CD4-positive, alpha-beta T cell treated with Interleukin-1 beta for 1 hour (primary cell): ENCODE results near the gene ITGB6.
A peak's percentile ranks its signal among the peaks of the same experiment; 100 is the strongest.

Source experiments
- DNase-seq, 2 donors: peaks; one replicate each; pipeline ENCODE4 v3.0.0-alpha.2; 2020 to 2022

Gene ITGB6

DNA sequence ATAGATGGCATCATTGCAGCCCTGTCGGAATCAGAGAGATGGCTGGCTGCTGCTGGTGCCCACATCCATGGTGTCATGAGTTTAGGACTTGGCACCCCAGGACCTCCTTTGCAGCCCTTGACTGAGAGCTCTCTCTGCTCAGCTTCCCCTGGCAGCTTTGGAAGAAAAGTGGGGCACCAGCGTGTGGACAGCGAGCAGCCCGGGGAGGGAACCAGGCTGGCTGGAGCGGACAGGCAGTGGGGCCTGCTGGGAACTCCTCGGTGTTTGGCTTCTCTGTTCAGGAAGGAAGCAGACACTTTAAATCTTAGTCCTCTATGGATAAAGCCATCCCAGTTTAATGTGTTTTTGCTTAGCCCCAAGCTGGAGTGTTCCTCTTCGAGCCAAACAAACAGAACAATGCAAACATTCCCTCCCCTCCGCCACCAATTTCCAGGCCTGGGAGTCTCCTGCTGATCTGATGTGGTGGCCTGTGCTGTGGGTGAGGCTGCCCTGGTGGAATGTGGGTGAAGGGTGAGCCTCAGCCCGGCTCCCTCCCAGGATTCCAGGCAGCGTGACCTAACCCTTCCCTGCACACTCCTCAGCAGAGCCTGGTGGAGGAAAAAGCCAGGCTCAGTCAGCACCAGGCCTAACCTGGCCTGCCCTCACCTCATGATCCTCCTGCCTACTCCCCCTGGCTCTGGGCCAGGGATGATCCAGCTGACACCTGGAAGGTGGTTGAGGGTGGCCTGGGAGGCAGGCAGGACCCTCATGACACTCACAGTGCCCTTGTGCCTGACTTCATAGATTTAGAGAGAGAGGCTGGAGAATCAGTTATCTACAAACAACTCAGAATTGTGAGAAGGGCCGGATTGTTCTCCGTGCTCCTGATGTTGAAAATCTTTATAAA, 21.6 kb upstream of the ITGB6 start:
- no peak for DNase-seq

DNA sequence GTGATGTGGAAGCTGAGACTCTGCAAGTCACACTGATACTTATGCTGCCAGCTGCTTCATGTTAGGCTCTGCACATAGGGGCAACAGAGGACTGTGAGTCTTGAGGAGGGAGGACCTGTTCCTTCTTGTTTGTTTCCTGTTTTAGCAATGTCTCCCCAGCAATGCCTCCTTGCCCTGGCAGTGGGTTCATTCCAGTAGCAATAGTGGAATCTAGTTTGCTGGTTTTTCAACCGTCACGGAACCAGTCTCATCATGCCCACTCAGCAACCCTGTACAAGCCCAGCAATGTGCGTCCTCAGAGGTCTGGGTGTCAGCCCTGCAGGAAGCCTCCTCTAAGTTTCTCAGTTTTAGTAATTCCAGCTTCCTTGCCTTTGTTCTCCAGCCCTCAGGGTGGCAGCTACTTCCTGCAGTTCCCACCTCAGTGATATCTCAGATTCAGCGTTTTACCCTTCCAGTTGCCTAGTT, 20.5 kb upstream of the ITGB6 start:
- no peak for DNase-seq

DNA sequence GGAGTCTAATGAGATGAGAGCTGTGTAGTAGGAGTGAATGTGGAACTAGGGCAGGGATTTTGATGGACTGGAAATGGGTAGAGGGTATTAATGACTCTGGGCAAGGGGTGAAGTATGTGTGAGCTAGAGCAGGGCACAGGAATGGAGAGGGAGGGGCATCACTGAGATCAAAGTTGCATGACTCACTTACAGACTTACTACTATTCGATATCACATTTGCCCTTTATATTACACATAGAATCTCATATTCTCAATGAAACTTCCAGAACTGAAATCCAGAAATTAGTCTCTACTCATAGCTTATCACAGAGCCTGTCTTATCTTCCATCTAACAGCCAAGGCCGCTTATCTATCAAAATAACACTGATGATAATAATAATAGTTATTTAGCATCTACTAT, 20.0 kb upstream of the ITGB6 start:
- no peak for DNase-seq

DNA sequence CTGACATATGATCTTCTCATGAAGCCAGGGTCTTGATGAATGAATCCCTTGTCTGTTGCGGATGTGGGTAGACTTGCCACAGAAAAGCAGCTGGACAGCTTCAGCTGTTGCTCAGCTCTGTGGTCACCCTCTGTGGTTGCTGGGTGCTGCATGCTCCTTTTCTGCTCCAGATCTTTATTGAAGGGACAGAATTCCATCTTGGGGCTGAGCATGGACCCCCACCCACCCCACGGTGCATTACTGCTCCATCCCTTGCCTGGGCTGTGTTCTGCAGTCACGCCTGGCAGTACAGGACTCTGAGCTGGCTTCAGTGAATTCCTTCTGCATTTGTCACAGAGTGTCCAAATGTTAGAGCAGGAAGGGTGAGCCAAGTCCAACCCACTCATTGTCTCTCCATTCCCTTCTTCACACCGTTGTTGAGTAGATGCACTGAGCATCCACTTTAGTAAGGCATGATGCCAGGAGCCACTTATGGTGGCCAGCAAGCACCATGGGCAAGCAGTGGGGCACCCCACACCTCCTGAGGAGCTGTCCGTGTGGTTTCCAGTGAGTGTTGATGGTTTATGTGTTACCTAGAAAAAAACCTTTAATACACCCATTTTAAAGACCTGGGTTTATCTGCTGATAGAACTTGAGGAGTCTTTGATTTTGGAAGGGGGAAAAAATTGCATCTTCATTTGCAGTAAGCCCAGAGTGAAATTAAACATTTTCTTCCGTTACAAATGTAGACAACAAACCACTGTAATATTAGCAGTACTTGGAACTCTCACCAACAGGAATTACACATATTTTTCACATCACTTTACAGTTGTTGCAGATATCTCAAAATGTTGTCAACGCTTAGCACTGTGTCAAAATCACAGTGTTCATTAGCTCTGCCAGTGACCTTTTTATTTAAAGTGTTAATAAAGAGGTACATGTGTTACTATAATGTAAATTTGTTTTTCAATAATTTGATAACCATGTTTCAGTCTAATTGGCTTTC, 14.7 kb upstream of the ITGB6 start:
- peak in 1 of 2 donors; percentile 2 for DNase-seq

DNA sequence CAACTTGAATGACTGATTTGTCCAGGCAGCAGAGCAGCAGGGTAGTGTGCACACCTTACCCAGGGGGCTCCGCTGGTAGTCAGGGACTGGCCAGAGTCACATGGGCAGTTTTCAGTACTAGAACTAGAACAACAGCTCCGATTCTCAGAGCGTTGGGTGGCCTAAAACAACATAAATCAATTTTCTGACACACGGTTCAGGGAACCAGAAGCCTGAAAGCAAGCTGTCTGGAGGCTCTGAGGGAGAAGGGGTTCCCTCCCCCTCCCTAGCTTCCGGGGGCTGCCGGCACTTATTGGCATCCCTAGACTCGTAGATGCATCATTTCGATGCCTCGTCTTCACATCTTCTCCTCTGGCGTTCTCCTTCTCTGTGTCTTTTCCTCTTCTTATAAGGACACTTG, 13.4 kb upstream of the ITGB6 start:
- DNase-seq: no peak

DNA sequence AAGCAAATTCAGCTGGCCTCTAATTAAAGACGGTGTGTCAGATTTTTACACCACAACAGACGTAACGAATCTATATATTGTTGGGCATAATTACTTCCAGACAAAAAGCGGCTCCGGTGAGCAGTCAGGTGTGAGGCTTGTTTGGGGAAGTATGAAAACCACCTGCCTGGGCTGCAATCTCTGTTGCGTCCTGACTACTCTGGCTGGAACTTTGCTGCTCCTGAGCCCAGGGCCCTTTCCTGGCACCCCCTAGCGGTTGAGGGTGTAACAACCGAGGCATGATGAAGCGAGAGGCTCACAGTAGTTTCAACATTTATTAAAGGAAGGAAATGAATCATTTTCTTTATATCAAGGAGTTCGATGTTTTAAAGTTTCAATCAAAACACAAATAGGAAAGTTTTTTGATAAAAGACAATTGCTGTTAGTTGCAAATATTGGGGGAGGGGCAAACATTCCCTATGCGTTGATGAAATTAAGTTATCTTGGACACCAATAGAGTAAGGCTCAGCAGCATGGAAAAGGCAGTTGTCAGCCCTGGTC, 10.6 kb upstream of the ITGB6 start:
- peak; percentile 62 to 73 for DNase-seq

DNA sequence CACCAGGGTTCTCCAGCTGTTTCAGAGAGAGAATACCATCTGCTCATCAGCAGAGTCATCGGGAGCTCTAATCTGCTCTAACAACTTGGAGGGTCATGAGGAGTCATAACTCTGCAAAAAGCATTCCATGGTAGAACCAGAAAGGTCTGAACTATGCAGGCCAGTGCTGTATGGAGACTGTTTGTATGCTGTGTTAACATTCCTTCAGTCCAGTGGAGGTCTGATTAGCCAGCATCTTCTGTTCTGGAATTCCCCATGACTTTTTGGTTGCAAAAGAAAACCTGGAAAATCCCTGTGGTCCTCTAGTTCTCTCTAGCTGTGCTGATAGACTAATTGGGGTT, 9.4 kb upstream of the ITGB6 start:
- DNase-seq: no peak

DNA sequence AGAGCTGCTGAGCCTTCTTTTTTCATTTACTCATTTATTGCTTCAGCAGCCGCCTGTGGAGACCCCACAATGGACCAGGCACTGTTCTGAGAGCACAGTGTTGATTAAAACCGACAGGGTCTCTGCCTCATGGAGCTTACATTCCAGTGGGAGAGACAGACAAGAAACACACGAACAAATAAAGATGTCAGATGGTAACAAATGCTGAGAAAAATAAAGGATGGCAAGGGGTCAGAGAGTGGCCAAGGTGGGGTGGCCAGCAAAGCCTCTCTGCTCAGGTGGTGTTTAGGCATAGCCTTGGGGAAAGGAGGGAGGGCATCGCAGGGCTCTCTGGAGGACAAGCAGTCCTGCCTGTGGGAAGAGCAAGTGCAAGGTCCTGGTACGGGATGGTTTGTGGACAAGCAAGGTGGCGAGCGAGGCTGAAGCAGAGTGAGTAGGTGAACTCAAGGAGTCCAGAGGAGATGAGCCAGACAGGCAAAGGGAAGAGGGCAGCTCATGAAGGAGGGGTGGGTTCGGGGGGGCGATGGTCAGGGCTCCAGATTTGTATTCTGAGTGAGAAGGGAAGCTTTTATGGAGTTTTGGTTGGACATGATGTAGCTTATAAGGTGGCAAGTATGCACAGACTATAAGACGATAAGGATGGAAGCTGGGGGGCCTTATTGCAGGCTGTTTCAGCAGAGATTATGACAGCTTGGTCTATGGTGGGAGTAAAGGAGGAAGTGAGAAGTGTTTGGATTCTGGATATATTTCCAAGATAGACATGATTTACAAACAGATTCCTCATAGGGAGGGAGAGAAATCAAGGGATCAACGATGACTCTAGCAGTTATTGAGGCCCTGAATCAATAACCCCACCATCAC, 8.8 kb upstream of the ITGB6 start:
- no peak for DNase-seq

DNA sequence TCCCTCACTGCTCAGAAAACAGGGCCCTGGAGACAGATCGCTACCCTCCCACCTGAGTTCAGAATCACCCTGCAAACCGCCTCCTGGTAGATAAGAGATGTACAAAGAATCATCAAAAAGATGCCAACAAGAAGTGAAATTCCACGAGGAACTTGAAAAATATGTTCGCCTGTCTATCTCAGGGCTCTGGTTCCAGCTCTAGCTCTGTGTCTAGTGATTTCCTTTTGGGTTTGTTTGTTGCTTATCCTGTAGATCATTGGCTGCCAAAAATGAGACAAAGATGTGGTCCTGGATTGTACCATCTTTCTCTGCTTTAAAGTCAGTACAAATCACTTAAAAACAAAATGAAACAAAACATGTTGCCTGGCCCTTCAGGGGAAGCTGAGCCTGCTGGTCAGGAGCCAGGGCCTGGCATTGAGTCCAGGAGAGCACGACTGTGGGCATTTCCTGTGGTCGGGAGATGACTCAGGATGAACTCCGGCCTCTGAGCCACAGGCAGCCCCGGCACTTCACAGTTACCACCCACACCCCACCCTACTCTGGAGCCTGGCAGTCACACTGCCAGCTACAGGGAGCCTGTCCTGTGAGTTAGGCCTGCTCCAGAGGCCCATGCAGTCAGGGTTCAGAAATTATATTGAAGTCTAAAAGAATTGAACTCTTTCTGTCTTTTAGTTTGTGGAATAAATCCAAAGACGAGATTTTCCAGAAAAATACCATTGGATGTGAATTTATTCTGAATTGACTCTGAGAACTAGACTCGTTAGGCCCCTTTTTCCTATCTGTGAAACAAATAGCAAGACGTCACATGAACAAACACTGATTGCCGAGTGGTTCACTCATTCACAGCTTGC, 8.0 kb upstream of the ITGB6 start:
- peak in 1 of 2 donors; percentile 21 for DNase-seq

DNA sequence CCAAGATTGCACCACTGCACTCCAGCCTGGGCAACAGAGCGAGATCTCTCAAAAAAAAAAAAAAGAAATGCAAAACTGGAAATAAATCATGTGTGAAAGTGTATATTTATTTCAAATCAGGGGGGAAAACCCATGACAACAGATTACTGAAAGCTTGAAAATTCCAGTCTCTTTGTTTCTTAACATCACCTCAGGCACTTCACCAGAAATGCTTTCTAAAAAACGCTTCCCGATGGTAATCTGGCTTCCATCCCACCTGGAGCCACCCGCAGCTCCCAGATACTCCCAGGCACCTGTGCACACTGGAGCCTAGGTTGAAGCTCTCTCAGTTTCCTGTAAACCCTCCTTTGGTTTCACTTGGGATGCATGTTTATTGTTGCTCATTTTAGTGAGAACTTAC, 7.2 kb upstream of the ITGB6 start:
- DNase-seq: no peak

DNA sequence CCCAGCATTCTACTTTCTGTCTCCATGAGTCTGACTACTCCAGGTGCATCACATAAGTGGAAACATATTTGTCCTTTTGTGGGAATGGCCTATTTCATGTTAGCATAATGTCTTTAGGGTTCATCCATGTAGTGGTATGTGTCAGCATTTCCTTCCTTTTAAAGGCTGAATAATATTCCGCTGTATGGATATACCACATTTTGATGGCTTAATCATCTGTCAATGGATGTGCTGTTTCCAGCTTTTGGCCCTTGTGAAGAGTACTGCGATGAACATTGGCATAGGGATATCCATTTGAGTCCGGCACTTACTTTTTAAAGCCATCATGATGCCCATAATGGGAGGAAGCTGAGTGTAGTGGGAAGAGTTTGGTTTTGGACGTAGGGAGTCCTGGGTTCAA, 6.4 kb upstream of the ITGB6 start:
- no peak for DNase-seq

DNA sequence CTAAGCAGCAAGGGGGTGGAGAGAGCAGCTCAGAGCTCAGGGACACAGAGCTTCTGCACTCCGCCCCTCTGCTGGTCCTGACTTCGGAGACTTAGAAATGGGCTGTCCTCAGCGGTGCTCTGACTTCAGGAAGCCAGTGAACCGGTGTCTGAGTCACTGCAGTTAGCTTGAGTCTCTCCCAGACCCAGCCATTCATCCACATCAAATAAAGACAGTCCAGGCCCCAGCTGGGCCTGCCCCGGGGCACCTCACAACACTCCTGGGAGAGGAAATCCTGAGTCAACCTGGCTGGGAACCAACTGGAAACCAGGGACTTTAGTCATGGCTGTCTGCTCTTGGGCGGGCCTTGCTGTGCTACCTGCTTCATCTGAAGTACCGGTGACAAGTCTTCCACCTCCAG, 5.4 kb upstream of the ITGB6 start:
- DNase-seq: no peak

DNA sequence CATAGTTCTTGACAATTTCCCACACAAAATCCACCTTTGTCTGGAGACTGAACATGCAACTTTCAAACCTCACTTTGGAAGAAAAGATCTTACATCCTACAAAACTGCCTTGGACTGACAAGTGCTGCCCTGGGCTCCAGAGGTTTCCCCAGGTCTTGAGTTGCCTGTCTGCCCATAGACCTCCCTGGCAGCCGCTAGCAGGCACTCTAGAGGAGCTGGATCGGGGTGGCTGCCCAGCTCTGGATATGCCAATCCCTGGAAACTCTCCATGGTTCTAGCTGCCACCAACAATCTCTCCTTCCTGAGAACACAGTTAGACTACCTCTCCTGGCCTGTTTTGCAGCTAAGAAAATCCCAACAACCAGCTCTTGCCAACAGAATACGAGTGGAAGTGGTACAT, 3.4 kb upstream of the ITGB6 start:
- DNase-seq: no peak

DNA sequence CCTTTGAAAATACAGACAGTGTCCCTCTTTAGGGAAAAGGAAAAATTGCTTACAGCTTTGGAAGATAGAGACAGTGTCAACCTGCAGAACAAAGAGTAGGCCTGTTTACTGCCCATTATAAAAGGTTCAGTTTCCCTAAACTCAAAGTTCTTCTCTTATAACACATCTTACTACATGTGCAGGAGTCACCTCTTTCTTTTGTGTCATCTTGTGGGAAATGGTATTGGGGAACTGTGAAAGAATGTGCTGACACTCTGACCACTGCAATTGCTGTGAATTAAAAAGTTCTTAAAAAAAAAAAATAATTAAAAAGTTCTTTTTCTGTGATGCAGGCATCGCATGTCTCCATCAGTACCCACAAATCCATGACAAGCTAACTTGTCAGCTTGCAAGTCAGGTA, 2.9 kb upstream of the ITGB6 start:
- DNase-seq: no peak

DNA sequence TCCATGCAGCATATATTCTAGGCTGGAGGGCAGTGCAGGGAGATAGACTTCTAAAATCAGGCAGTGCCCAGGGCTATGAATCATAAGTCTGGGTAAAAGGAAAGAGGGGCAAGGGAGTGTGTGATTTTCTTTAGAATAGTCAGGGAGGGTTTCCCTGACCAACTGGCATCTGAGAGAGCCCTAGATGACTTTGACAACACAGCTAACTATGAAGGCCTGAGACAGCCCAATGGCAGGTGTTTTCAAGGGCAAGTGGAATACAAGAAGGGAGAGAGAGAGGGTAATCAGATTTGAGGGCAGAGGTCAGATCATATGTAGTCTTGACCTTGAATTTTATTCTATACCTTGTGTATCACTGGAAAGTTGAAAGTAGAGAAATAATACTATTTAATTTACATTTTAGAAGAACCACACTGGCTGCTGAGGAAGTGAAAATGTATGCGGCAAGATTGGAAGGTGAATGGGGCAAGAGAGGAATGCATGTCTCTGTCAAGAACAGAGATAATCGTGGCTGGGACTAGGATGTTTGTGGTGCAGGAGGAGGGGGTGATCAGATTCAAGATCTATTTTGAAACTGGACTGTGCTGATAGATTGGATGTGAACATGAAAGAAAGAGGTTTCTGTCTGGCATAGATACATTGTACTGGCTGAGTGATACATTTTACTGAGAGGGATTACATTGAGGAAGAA, 1.9 kb upstream of the ITGB6 start:
- no peak for DNase-seq

DNA sequence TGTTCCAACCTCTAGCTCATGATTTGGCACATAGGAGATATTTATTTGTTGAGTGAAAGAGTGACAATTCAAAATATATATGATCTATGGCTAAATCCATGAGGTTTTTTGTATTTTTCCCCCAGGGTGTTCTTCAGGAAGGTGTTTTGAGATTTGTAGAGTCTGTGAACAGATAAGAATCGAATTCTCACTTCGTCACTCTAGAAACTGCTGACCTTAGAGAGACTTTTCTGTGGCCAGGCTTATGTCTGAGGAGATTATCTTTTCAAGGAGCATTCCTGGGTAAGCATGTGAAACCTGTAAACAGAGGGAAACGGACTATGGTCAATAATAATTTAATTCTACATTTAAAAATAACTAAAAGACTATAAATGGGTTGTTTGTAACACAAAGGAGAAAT, 849 bp upstream of the ITGB6 start:
- DNase-seq: no peak

DNA sequence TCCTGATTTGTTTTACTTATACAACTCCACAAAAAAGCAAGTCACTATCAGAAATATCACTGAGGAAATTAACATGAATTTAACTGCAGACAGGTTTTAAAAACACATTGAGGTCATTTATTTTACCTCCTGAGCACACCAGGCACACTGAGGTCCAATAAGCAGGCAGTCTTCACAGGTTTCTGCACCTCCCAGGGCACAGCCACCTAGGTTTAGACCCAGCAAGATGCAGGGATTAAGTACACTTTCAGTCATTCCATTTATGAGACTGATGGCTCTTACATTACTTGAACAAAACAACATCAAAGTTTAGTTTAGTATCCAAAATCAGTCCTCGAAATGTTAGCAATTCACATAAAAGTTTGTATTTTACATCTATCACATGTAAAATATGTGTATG, 1.0 kb downstream of the ITGB6 start:
- no peak for DNase-seq

DNA sequence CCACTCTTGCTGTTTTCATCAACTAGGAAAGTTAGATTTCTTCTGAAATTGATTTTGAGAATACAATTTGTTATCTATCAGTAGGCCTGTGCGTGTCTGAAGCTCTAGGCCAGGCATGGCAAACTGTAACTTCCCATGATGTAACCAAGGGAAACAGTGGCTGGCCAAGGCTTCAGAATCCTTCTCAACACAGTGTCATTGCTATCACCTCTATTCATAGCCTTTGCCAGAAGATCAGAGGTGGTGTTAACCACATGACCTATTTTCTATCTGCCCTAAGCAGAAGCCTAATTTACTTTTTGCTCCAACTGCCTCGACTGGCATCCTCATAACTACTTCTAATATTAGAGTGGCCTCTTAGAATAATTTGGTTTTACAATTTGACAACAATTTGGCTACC, 2.5 kb downstream of the ITGB6 start:
- DNase-seq: no peak

DNA sequence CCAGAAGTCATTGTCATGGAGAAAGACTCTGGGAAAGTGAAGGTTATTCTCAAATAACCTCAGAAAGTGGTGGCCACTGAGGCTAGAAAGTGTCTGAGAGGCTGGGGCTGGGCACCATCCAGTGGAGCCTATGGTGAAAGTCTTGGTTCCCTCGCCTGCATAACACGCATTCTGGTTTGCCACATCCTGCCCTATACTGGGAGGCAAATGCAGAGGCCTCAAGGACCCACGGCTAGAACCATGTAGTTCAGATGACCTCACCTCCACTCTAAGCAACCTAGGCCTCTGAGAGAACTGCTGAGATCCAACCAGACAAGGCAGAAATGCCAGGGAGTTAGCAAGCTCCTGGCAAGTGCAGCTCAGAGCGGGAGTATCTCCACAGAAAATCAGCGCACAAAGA, 5.1 kb downstream of the ITGB6 start:
- no peak for DNase-seq

DNA sequence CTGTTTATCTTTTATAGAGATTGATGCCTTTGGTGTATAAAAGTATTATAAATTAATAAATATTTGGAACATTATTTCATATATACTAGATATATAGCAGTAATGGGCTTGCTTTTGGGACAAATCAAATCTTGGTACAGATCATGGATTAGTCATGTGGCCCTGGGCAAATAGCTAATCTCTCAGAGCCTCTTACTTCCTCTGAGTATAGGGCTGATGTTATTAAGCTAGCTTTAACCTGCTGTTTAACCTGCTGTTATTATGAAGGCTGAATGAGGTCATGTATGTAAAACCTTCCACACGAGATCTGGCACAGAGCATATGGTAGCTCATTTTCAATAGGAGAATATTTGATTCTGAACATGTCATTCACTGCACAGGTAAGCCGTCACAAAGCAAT, 5.7 kb downstream of the ITGB6 start:
- DNase-seq: no peak
